ENCODE measurements around the gene TAF1L. TPM values are rescaled to one million over a fixed set of nuclear protein-coding genes. Genes with fewer than 3 reads are reported as not detected.
"Not testable (repeated sequence)": the region's sequence is repeated elsewhere in the genome, so short reads cannot be mapped to it uniquely, and the experiment has no call there.

TAF1L gene
- total RNA-seq, 1 donor, result under 0.01 TPM

GRCh38 chr9:32618261-32618660 is 17.2 kb downstream of the TAF1L start:
- TF ChIP-seq CTCF (IDR thresholded peaks at IDR 0.05; ENCODE audit: insufficient read depth, low read depth, low read length), result no peak
- no peak for DNase-seq (ENCODE audit: low read depth)

GRCh38 chr9:32606811-32607210 is 28.7 kb downstream of the TAF1L start:
- TF ChIP-seq CTCF (IDR thresholded peaks at IDR 0.05; ENCODE audit: insufficient read depth, low read depth, low read length), result no peak
- H3K4me3 ChIP-seq (ENCODE audit: low read depth, low read length), result no peak overlapping the region
- no peak for DNase-seq (ENCODE audit: low read depth)

More at GRCh38 chr9:32618261-32618660, 17.2 kb downstream of the TAF1L start:
- no peak overlapping the region for H3K4me3 ChIP-seq (ENCODE audit: low read depth, low read length)

- TF ChIP-seq CTCF (IDR thresholded peaks at IDR 0.05; ENCODE audit: insufficient read depth, low read depth, low read length), result no peak
- no peak for DNase-seq (ENCODE audit: low read depth)
- no peak overlapping the region for H3K4me3 ChIP-seq (ENCODE audit: low read depth, low read length)
Measured at GRCh38 chr9:32603914-32604852, 31.3 kb downstream of the TAF1L start.

- not testable (repeated sequence) for H3K4me3 ChIP-seq (ENCODE audit: low read depth, low read length); DNase-seq (ENCODE audit: low read depth)
Measured at GRCh38 chr9:32599021-32599420, 36.4 kb downstream of the TAF1L start.

GRCh38 chr9:32596936-32597335 is 38.5 kb downstream of the TAF1L start:
- H3K4me3 ChIP-seq (ENCODE audit: low read depth, low read length), result no peak overlapping the region
- DNase-seq (ENCODE audit: low read depth), result no peak
- no peak for TF ChIP-seq CTCF (IDR thresholded peaks at IDR 0.05; ENCODE audit: insufficient read depth, low read depth, low read length)

- H3K4me3 ChIP-seq (ENCODE audit: low read depth, low read length), result no peak overlapping the region
- DNase-seq (ENCODE audit: low read depth), result no peak
- no peak for TF ChIP-seq CTCF (IDR thresholded peaks at IDR 0.05; ENCODE audit: insufficient read depth, low read depth, low read length)
Measured at GRCh38 chr9:32596096-32596865, 39.2 kb downstream of the TAF1L start.

GRCh38 chr9:32590898-32591297 is 44.6 kb downstream of the TAF1L start:
- DNase-seq (ENCODE audit: low read depth), result no peak
- no peak overlapping the region for H3K4me3 ChIP-seq (ENCODE audit: low read depth, low read length)
- TF ChIP-seq CTCF (IDR thresholded peaks at IDR 0.05; ENCODE audit: insufficient read depth, low read depth, low read length), result no peak
